Ovary (tissue), 3 donors: Measurements from ENCODE around the gene LIPK.

Experiments used
- EP300 ChIP-seq: sonication (generic); formaldehyde crosslinking; IDR thresholded peaks from one replicate; pipeline ENCODE4 v1.6.1; 2017; ENCODE audit warnings: antibody characterized with exemption
- POLR2A ChIP-seq: fragments of 450-650 bp; IDR thresholded peaks from one replicate; pipeline ENCODE4 v1.6.1; 2017; ENCODE audit warnings: antibody characterized with exemption, mild to moderate bottlenecking, moderate library complexity
- TF ChIP-seq, protein P1 (sequence below), 3 donors: fragments of 450-650 bp in 2 of 3; fragments of 200-600 bp in 1 of 3; IDR thresholded peaks; one replicate each; pipeline versions ENCODE4 v1.5.1 to v1.8.0; 2016 to 2022; ENCODE audit warnings: antibody characterized with exemption in 3 of 3, mild to moderate bottlenecking in 1 of 3
- donor health status: DM: no; HTN: no; CAD: no.

DNA sequence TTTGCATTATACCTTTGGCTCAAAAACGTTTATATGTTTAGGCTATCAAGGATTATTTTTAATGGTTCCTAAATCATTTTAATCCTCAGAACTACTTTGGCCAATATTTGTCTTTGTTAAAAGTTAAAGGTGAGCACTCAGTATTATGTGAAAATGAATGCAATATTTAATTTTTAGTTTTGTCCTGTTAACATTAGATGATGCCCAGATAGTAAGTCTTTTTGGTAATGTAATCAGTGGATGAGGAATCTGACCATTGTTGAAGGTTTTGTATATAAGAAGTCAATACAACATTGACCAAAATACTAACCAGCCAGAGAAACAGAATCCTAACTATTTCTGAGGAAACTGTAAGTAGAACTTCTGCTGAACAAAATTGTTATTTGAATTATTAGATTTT is 41.9 kb upstream of the LIPK start, which contains the start of gene LIPF:
- TF ChIP-seq, protein P1, sequence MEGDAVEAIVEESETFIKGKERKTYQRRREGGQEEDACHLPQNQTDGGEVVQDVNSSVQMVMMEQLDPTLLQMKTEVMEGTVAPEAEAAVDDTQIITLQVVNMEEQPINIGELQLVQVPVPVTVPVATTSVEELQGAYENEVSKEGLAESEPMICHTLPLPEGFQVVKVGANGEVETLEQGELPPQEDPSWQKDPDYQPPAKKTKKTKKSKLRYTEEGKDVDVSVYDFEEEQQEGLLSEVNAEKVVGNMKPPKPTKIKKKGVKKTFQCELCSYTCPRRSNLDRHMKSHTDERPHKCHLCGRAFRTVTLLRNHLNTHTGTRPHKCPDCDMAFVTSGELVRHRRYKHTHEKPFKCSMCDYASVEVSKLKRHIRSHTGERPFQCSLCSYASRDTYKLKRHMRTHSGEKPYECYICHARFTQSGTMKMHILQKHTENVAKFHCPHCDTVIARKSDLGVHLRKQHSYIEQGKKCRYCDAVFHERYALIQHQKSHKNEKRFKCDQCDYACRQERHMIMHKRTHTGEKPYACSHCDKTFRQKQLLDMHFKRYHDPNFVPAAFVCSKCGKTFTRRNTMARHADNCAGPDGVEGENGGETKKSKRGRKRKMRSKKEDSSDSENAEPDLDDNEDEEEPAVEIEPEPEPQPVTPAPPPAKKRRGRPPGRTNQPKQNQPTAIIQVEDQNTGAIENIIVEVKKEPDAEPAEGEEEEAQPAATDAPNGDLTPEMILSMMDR (IDR thresholded peaks at IDR 0.05) = no peak
- no peak for TF ChIP-seq EP300
- no peak for TF ChIP-seq POLR2A
